RWPE2 (cell line): ENCODE data around the gene ZNF155.
A peak's percentile ranks its signal among the peaks of the same experiment; 100 is the strongest.

ENCODE experiments used
- ATAC-seq: fragments of 200-7000 bp; cut with Tn5 transposase; 3 replicates; pipeline ENCODE4 v1.9.1; 2021; ENCODE audit warnings: low read depth
- DNase-seq: peaks from one replicate; pipeline ENCODE4 v3.0.0-alpha.2; 2020; ENCODE audit warnings: low spot score
- H3K27ac ChIP-seq: fragments of 450-650 bp; 2 replicates; pipeline ENCODE4 v1.5.1; 2017; ENCODE audit warnings: mild to moderate bottlenecking; ENCODE audit not compliant: poor library complexity, severe bottlenecking
- H3K27me3 ChIP-seq: fragments of 250-450 bp; sonication (Bioruptor Pico); 2 replicates; pipeline ENCODE4 v1.5.1; 2021; ENCODE audit warnings: mild to moderate bottlenecking, moderate library complexity; ENCODE audit not compliant: insufficient read depth, poor library complexity, severe bottlenecking
- H3K36me3 ChIP-seq: fragments of 250-450 bp; sonication (Bioruptor Pico); 2 replicates; pipeline ENCODE4 v1.5.1; 2020; ENCODE audit warnings: low read depth, mild to moderate bottlenecking, moderate library complexity
- H3K4me1 ChIP-seq: fragments of 250-450 bp; sonication (Bioruptor Pico); 2 replicates; pipeline ENCODE4 v1.5.1; 2021; ENCODE audit warnings: mild to moderate bottlenecking, moderate library complexity; ENCODE audit not compliant: insufficient read depth, poor library complexity, severe bottlenecking
- H3K4me3 ChIP-seq: fragments of 250-450 bp; sonication (Bioruptor Pico); 2 replicates; pipeline ENCODE4 v1.5.1; 2021; ENCODE audit warnings: mild to moderate bottlenecking, moderate library complexity; ENCODE audit not compliant: severe bottlenecking
- H3K9me3 ChIP-seq: fragments of 250-450 bp; sonication (Bioruptor Pico); 2 replicates; pipeline ENCODE4 v1.5.1; 2021; ENCODE audit warnings: mild to moderate bottlenecking, moderate library complexity; ENCODE audit not compliant: severe bottlenecking
- TF ChIP-seq, protein P1 (sequence below): fragments of 450-650 bp; IDR thresholded peaks from one replicate; pipeline ENCODE4 v1.5.1; 2017; ENCODE audit warnings: mild to moderate bottlenecking, moderate library complexity; ENCODE audit not compliant: poor library complexity, severe bottlenecking

ZNF155 gene

DNA sequence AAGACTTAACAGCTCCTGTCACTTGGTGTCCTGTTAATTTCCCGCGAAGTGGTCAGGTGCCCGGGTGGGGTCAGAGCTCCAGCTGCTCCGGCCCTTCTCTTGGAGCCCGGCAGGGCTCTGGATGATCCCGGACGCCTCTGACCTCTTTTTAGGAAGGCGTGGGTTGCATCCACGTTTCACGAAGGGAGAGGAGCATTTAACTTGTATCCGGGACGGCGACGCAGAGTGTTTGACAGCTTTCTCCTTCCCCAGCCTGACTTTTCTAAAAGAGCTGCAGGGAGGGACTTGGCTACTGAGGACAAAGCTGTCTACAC lies 656 bp downstream of the ZNF155 start:
- ATAC-seq (peak; percentile 24), DNase-seq (no peak)
- H3K36me3 ChIP-seq, result peaks cover 16% of the 10 kb centered on the region
- H3K4me1 ChIP-seq, result no peaks in the 10 kb centered on the region
- H3K27ac ChIP-seq, result peak overlapping the region; percentile 13
- no peaks in the 10 kb centered on the region for H3K9me3 ChIP-seq
- peak overlapping the region; percentile 69 for H3K4me3 ChIP-seq
- H3K27me3 ChIP-seq, result no peaks in the 10 kb centered on the region
- TF ChIP-seq, protein P1, sequence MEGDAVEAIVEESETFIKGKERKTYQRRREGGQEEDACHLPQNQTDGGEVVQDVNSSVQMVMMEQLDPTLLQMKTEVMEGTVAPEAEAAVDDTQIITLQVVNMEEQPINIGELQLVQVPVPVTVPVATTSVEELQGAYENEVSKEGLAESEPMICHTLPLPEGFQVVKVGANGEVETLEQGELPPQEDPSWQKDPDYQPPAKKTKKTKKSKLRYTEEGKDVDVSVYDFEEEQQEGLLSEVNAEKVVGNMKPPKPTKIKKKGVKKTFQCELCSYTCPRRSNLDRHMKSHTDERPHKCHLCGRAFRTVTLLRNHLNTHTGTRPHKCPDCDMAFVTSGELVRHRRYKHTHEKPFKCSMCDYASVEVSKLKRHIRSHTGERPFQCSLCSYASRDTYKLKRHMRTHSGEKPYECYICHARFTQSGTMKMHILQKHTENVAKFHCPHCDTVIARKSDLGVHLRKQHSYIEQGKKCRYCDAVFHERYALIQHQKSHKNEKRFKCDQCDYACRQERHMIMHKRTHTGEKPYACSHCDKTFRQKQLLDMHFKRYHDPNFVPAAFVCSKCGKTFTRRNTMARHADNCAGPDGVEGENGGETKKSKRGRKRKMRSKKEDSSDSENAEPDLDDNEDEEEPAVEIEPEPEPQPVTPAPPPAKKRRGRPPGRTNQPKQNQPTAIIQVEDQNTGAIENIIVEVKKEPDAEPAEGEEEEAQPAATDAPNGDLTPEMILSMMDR, result no peak

DNA sequence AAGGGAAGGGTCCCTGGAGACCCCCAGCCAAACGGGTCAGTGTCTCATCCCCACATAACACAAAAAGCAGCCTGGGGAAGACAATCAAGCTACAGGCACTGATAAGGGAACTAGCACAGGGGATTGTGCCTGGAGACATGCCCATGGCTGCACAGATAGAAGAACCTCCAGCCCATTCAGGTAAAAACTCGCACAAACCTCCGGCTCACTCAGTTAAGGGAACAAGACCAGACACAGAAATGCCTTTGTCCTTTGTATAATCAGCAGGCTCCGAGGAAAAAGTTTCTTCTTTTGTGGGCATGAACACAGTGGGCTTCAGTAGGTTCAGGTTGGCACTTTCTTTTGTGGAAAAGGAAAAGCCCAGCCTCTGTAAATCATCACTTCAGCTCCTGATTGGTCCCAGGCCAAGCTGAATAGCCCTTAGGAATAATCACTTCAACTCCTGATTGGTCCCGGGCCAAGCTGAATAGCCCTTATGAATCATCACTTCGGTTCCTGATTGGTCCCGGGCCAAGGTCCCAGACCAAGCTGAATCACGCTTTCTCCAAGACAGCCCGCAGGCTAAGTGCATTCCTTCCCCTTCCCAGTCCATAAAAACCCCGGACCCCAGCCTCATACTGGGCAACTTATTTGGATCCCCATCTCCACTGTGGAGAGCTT lies 13.8 kb downstream of the ZNF155 start:
- Histone ChIP-seq H3K9me3 (no peaks in the 10 kb centered on the region), H3K4me3 (no peak overlapping the region), H3K27me3 (no peaks in the 10 kb centered on the region), H3K27ac (no peak overlapping the region), H3K36me3 (peaks cover 33% of the 10 kb centered on the region), H3K4me1 (no peaks in the 10 kb centered on the region)
- no peak for DNase-seq
- ATAC-seq, result no peak
- TF ChIP-seq, protein P1, result no peak

DNA sequence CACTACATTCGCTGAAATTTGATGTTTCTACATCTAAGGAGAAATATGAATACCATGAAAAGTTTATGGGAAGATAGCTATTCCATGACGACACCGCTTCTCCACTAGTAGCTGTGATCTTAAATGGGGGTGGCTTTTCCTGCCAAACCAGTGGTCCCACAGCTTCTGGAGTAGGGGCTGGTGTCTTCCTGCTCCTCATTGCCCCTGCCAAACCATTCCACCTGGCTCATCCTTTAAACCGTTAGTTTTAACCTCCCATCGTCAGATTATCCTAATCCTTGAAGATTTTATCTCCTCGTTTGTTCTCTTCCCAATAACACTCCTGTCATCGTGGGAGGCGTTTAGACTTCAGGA lies 18.2 kb downstream of the ZNF155 start:
- peak overlapping the region; percentile 62 for H3K4me3 ChIP-seq
- H3K4me1 ChIP-seq, result no peaks in the 10 kb centered on the region
- no peak for DNase-seq
- TF ChIP-seq, protein P1, result no peak
- H3K36me3 ChIP-seq, result peaks cover 12% of the 10 kb centered on the region
- ATAC-seq, result no peak
- peaks cover 5% of the 10 kb centered on the region for H3K9me3 ChIP-seq
- no peaks in the 10 kb centered on the region for H3K27me3 ChIP-seq
- H3K27ac ChIP-seq, result no peak overlapping the region

DNA sequence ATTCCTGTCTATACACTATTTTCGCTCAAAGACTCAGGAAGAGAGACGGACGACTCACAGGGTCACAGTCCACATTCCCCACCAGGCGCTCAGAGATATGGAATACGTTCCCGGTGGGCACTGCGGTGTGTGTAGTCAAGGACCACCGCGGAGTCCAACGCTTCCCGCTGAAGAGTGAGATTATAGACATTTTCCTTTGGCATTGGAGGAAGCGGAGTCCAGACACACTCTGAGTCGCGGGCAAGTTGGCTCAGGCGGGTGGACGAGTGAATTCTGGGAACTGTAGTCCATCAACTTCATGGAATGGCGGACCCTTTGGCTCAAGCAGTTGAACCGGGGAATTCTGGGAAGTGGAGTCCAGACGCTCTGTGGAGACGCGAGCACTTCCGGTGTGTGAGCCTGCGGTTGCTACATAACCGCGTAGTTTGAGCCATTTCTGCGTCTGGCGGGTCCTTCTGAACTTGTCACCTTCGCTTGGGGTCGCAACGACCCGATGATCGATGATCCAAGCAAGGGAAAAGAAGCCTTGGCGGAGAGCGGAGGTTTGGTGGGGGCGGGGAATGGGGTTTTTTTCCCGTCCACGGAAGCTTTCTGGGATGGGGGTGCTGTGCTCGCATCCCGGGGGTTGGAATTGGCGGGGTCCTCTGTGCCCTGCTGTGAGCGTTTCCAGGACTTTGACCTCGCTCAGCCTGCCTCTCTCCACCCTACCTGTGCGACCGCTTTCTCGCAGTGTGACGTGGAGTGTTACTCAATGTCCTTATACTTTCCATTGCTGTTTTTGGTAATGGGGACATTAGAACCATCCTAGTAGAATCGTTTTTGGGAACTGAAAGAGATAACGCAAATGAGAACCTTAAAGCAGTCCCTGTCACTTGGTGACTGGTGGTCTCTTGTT lies 18.8 kb downstream of the ZNF155 start, which contains the start of gene ZNF230:
TSS of gene ZNF230 (plus strand) at position 392 of the 895 bp plus-strand sequence. CDS start 4,122 bp downstream, outside the sequence.
- peaks cover 5% of the 10 kb centered on the region for H3K9me3 ChIP-seq
- H3K4me3 ChIP-seq, result peak within 1 kb of the TSS; percentile 62
- DNase-seq (peak; percentile 89), ATAC-seq (peak; percentile 98)
- H3K4me1 ChIP-seq, result no peaks in the 10 kb centered on the region
- TF ChIP-seq, protein P1, result no peak
- H3K36me3 ChIP-seq, result peaks cover 18% of the 10 kb centered on the region
- no peaks in the 10 kb centered on the region for H3K27me3 ChIP-seq
- H3K27ac ChIP-seq, result peak within 1 kb of the TSS; percentile 5
